SKM-1 treated with dmso at 0.1 percent for 144 hours (cell line): Measurements from ENCODE around the gene MBNL3.
"Not testable (repeated sequence)": the region's sequence is repeated elsewhere in the genome, so short reads cannot be mapped to it uniquely, and the experiment has no call there.

ENCODE experiments used
- DNase-seq: peaks from one replicate; lab custom pipeline; 2025; ENCODE audit not compliant: unreplicated experiment; lab: John Stamatoyannopoulos, UW

Gene MBNL3

GRCh38 chrX:132480581-132481203 is 8.1 kb downstream of the MBNL3 start:
- peak; percentile 51 for DNase-seq

- DNase-seq: peak; percentile 5
These were observed 14.1 kb downstream of the MBNL3 start for GRCh38 chrX:132474544-132475248.

GRCh38 chrX:132472397-132472796 is 16.4 kb downstream of the MBNL3 start:
- DNase-seq: no peak

GRCh38 chrX:132470831-132471230 is 18.0 kb downstream of the MBNL3 start:
- no peak for DNase-seq

- no peak for DNase-seq
These were observed 18.7 kb downstream of the MBNL3 start for GRCh38 chrX:132470179-132470578.

GRCh38 chrX:132468454-132468853 is 20.4 kb downstream of the MBNL3 start:
- no peak for DNase-seq

- no peak for DNase-seq
These were observed 20.8 kb downstream of the MBNL3 start for GRCh38 chrX:132467989-132468388.

GRCh38 chrX:132467026-132467425 is 21.8 kb downstream of the MBNL3 start:
- no peak for DNase-seq

- DNase-seq: peak; percentile 11
These were observed 25.4 kb downstream of the MBNL3 start for GRCh38 chrX:132463411-132463810.

- no peak for DNase-seq
These were observed 27.0 kb downstream of the MBNL3 start for GRCh38 chrX:132461886-132462285.

- DNase-seq: no peak
These were observed 35.8 kb downstream of the MBNL3 start for GRCh38 chrX:132452911-132453550.

- not testable (repeated sequence) for DNase-seq
These were observed 42.9 kb downstream of the MBNL3 start for GRCh38 chrX:132445909-132446308.

GRCh38 chrX:132444936-132445335 is 43.9 kb downstream of the MBNL3 start:
- DNase-seq: no peak

GRCh38 chrX:132443196-132444135 is 45.4 kb downstream of the MBNL3 start:
- DNase-seq: peak; percentile 45

- DNase-seq: peak; percentile 2
These were observed 46.1 kb downstream of the MBNL3 start for GRCh38 chrX:132442691-132443090.

- no peak for DNase-seq
These were observed 53.6 kb downstream of the MBNL3 start for GRCh38 chrX:132435222-132435621.

- DNase-seq: no peak
These were observed 55.3 kb downstream of the MBNL3 start for GRCh38 chrX:132433551-132433950.

GRCh38 chrX:132433001-132433400 is 55.8 kb downstream of the MBNL3 start:
- no peak for DNase-seq

GRCh38 chrX:132428896-132429295 is 59.9 kb downstream of the MBNL3 start:
- no peak for DNase-seq

GRCh38 chrX:132426695-132427281 is 62.0 kb downstream of the MBNL3 start:
- DNase-seq: no peak
